HCT116 (cell line): Measurements from ENCODE around the gene ZDHHC14. TPM values are rescaled to one million over a fixed set of nuclear protein-coding genes. Genes with fewer than 3 reads are reported as not detected.

Experiments
- ATAC-seq: fragments of 200-7000 bp; cut with Tn5 transposase; 2 replicates; pipeline ENCODE4 v1.9.1; 2020; ENCODE audit warnings: mild to moderate bottlenecking, moderate library complexity
- BruUV-seq: library from RNA; stranded (reverse); fragments of 400-500 nt; replicated peaks from 2 replicates; lab custom pipeline; 2021; lab: Mats Ljungman, UMichigan
- CTCF ChIA-PET: fragments of 300-600 bp; sonication (Branson Sonifier 250); formaldehyde crosslinking; loops from one replicate; lab custom pipeline; 2021; ENCODE audit warnings: antibody characterized with exemption; lab: Charles Lee
- POLR2A ChIA-PET: fragments of 300-600, 350-600 bp; sonication (Branson Sonifier 250); formaldehyde crosslinking; loops from one replicate; lab custom pipeline; 2021; ENCODE audit warnings: antibody characterized with exemption; lab: Charles Lee
- RAD21 ChIA-PET, 2 experiments: fragments of 300-600 bp; sonication (Branson Sonifier 250); formaldehyde crosslinking; loops; one replicate each; lab custom pipeline; 2023; ENCODE audit warnings: low total read pairs in 2 of 2; ENCODE audit not compliant: uncharacterized antibody in 2 of 2, unreplicated experiment in 2 of 2, low non-redundant PET in 1 of 2; lab: Charles Lee
- DNase-seq: peaks from one replicate; pipeline ENCODE4 v3.0.0-alpha.2; 2010; ENCODE audit warnings: low read depth, low spot score
- H2AFZ ChIP-seq: fragments of 200-600 bp; shearing (Covaris generic), sonication (generic); 2 replicates; pipeline ENCODE4 v1.6.1; 2017; ENCODE audit warnings: low read depth, mixed run types, mixed read lengths, antibody characterized with exemption, low read length; ENCODE audit not compliant: poor library complexity, severe bottlenecking
- H3K27ac ChIP-seq: 2 replicates; pipeline ENCODE4 v1.5.1; 2012; ENCODE audit warnings: low read depth, low read length
- H3K27me3 ChIP-seq: fragments of 200-600 bp; sonication (generic); 2 replicates; pipeline ENCODE4 v1.6.1; 2016; ENCODE audit warnings: mixed run types, low read length, mixed read lengths; ENCODE audit not compliant: insufficient read depth
- H3K36me3 ChIP-seq, 2 experiments: fragments of 200-500 bp in 1 of 2; fragments of 200-600 bp in 1 of 2; sonication (Bioruptor generic) in 1 of 2; sonication (generic) in 1 of 2; 2 replicates each; pipeline versions ENCODE4 v1.5.1 to v1.6.1; 2014 to 2016; ENCODE audit warnings: low read length in 2 of 2, inconsistent platforms in 1 of 2, mixed read lengths in 1 of 2, mixed run types in 1 of 2; ENCODE audit not compliant: insufficient read depth in 2 of 2, control insufficient read depth in 1 of 2
- H3K4me1 ChIP-seq, 2 experiments: fragments of 200-600 bp in 1 of 2; sonication (generic) in 1 of 2; 2 replicates each; pipeline versions ENCODE4 v1.5.1 to v1.6.1; 2012 to 2017; ENCODE audit warnings: low read length in 2 of 2, inconsistent platforms in 1 of 2, mild to moderate bottlenecking in 1 of 2, mixed read lengths in 1 of 2, mixed run types in 1 of 2, moderate library complexity in 1 of 2; ENCODE audit not compliant: insufficient read depth in 2 of 2, control insufficient read depth in 1 of 2
- H3K4me2 ChIP-seq: fragments of 200-600 bp; sonication (generic); 2 replicates; pipeline ENCODE4 v1.6.1; 2017; ENCODE audit warnings: mixed run types, low read length, mixed read lengths
- H3K4me3 ChIP-seq, 2 experiments: fragments of 200-600 bp in 1 of 2; sonication (generic) in 1 of 2; replicated peaks in 1 of 2; 2 replicates each; pipeline ENCODE4 v1.5.1; 2011 to 2016; ENCODE audit warnings: low read length in 2 of 2, control low read depth in 1 of 2, low read depth in 1 of 2, mild to moderate bottlenecking in 1 of 2, mixed read lengths in 1 of 2, mixed run types in 1 of 2
- H3K79me2 ChIP-seq: fragments of 200-600 bp; sonication (generic); 2 replicates; pipeline ENCODE4 v1.6.1; 2017; ENCODE audit warnings: mild to moderate bottlenecking, mixed run types, low read length, moderate library complexity, mixed read lengths; ENCODE audit not compliant: insufficient read depth
- H3K9ac ChIP-seq: fragments of 200-600 bp; sonication (generic); 2 replicates; pipeline ENCODE4 v1.6.1; 2016; ENCODE audit warnings: low read length, mixed read lengths
- H3K9me2 ChIP-seq: fragments of 200-600 bp; sonication (generic), shearing (Covaris generic); 2 replicates; pipeline ENCODE4 v1.6.1; 2017; ENCODE audit warnings: mixed run types, mild to moderate bottlenecking, moderate library complexity; ENCODE audit not compliant: insufficient read depth
- H3K9me3 ChIP-seq, 2 experiments: fragments of 200-500 bp in 1 of 2; fragments of 200-600 bp in 1 of 2; sonication (Bioruptor generic) in 1 of 2; sonication (generic) in 1 of 2; 2 replicates each; pipeline ENCODE4 v1.6.1; 2014 to 2017; ENCODE audit warnings: low read length in 2 of 2, mixed read lengths in 2 of 2, inconsistent platforms in 1 of 2, low read depth in 1 of 2, mild to moderate bottlenecking in 1 of 2, mixed run types in 1 of 2, moderate library complexity in 1 of 2; ENCODE audit not compliant: control insufficient read depth in 1 of 2, insufficient read depth in 1 of 2
- H4K20me1 ChIP-seq: fragments of 200-600 bp; sonication (generic), shearing (Covaris generic); 2 replicates; pipeline ENCODE4 v1.6.1; 2017; ENCODE audit warnings: mixed run types, mild to moderate bottlenecking, moderate library complexity; ENCODE audit not compliant: insufficient read depth
- ATF3 ChIP-seq: IDR thresholded peaks from 2 replicates; pipeline ENCODE4 v1.6.1; 2012
- CBX3 ChIP-seq: IDR thresholded peaks from 2 replicates; pipeline ENCODE4 v1.6.1; 2012; ENCODE audit warnings: low read depth
- ELF1 ChIP-seq: IDR thresholded peaks from 2 replicates; pipeline ENCODE4 v1.6.1; 2012; ENCODE audit warnings: low read depth, borderline replicate concordance
- MAX ChIP-seq: IDR thresholded peaks from 2 replicates; pipeline ENCODE4 v1.6.1; 2012
- POLR2AphosphoS5 ChIP-seq: IDR thresholded peaks from 2 replicates; pipeline ENCODE4 v1.6.1; 2011; ENCODE audit warnings: mild to moderate bottlenecking, low read depth, low read length, moderate library complexity
- RAD21 ChIP-seq: IDR thresholded peaks from 2 replicates; pipeline ENCODE4 v1.6.1; 2012; ENCODE audit warnings: low read depth, mild to moderate bottlenecking
- SRF ChIP-seq: IDR thresholded peaks from 2 replicates; pipeline ENCODE4 v1.6.1; 2012; ENCODE audit warnings: low read depth
- ZBTB33 ChIP-seq: IDR thresholded peaks from 2 replicates; pipeline ENCODE4 v1.6.1; 2011; ENCODE audit warnings: mild to moderate bottlenecking, low read length, moderate library complexity; ENCODE audit not compliant: insufficient replicate concordance; ENCODE audit errors: extremely low read depth
- ZFX ChIP-seq: fragments of 450-650 bp; IDR thresholded peaks from 2 replicates; pipeline ENCODE4 v1.6.1; 2017
- ZNF274 ChIP-seq: fragments of 200-500 bp; sonication (Bioruptor generic); IDR thresholded peaks from 2 replicates; pipeline ENCODE4 v1.6.1; 2014; ENCODE audit warnings: mild to moderate bottlenecking, low read depth, low read length, inconsistent platforms
- intact Hi-C: fragments of 100-400 bp; cut with micrococcal nuclease; formaldehyde crosslinking; loops from 2 replicates; pipeline ENCODE4 v1.10.0; 2022
- total RNA-seq: library from RNA; stranded (reverse); gene quantifications from one replicate; pipeline ENCODE4 v1.2.1, GENCODE V29; 2021; ENCODE audit not compliant: unreplicated experiment

The ZDHHC14 gene
- total RNA-seq, 1 experiment from 2014 or later: 5.3 TPM

- TF ChIP-seq MAX (no peak), POLR2AphosphoS5 (no peak), ZNF274 (no peak), ELF1 (no peak), ZBTB33 (no peak), RAD21 (no peak), CBX3 (no peak)
- TF ChIP-seq, all 23 proteins: peak for 0
Observed at GRCh38 chr6:157725836-157726235, 344.8 kb downstream of the ZDHHC14 start (continued).

DNA sequence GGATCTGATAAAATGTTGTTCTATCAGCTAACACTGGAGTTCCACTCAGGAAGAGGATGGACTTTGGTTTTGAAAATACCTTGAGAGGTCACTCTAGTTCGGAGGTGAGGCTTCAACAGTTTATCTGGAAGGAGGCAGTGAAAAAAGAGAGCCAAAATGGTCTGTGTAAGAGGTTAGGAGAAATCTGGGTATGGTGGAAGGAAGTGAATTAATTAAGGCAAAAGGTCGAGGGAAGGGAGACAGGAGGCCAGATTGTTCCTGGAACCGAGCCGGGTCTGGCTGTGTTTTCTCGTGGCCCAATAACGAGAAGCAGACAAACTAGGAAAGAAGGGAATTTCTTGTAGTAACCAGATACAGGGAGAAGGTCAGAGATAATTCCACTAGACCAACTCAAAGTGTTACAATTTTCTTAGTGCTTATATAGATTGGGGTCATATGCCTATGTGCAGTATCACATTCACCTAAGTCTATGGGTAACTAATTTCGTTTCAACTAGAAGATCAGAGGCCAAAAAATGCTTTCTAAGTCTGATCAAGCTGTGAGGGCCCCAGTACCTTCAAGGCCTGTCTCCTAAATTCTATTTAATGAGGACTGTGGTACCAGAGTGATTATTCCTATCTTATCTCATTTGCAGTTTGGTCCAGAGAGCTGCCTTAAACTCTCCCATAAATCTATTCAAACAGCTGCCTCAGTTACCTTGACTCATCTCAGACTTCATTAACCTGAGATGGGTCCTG is 346.1 kb downstream of the ZDHHC14 start:
- CTCF ChIA-PET: no interaction called here

More for the DNA sequence above, 346.1 kb downstream of the ZDHHC14 start:
- H3K9ac ChIP-seq: no peak overlapping the region
- H2AFZ ChIP-seq: no peak overlapping the region
- H3K79me2 ChIP-seq: no peaks in the 10 kb centered on the region
- H3K4me3 ChIP-seq: no peak overlapping the region
- no peaks in the 10 kb centered on the region for H3K4me1 ChIP-seq
- no peak overlapping the region for H3K4me2 ChIP-seq
- BruUV-seq: no TSS peak
- no peak overlapping the region for H3K27ac ChIP-seq
- ChIA-PET POLR2A (no interaction called here), RAD21 (no interaction called here)
- no peaks in the 10 kb centered on the region for H4K20me1 ChIP-seq
- H3K27me3 ChIP-seq: no peaks in the 10 kb centered on the region
- H3K9me3 ChIP-seq: no peaks in the 10 kb centered on the region
- no peak for TF ChIP-seq ZBTB33
- no peak for TF ChIP-seq POLR2AphosphoS5
- TF ChIP-seq ELF1: no peak
- TF ChIP-seq CBX3: no peak
- no peak for TF ChIP-seq ATF3
- TF ChIP-seq SRF: no peak
- no peak for TF ChIP-seq ZFX
- H3K9me2 ChIP-seq: no peaks in the 10 kb centered on the region
- H3K36me3 ChIP-seq: no peaks in the 10 kb centered on the region
- no peak for ATAC-seq
- intact Hi-C loops: no loop called here
- DNase-seq: no peak
